ENCODE data around the gene DNLZ.
A peak's percentile ranks its signal among the peaks of the same experiment; 100 is the strongest.
"Not testable (repeated sequence)": the region's sequence is repeated elsewhere in the genome, so short reads cannot be mapped to it uniquely, and the experiment has no call there.

The DNLZ gene

DNA sequence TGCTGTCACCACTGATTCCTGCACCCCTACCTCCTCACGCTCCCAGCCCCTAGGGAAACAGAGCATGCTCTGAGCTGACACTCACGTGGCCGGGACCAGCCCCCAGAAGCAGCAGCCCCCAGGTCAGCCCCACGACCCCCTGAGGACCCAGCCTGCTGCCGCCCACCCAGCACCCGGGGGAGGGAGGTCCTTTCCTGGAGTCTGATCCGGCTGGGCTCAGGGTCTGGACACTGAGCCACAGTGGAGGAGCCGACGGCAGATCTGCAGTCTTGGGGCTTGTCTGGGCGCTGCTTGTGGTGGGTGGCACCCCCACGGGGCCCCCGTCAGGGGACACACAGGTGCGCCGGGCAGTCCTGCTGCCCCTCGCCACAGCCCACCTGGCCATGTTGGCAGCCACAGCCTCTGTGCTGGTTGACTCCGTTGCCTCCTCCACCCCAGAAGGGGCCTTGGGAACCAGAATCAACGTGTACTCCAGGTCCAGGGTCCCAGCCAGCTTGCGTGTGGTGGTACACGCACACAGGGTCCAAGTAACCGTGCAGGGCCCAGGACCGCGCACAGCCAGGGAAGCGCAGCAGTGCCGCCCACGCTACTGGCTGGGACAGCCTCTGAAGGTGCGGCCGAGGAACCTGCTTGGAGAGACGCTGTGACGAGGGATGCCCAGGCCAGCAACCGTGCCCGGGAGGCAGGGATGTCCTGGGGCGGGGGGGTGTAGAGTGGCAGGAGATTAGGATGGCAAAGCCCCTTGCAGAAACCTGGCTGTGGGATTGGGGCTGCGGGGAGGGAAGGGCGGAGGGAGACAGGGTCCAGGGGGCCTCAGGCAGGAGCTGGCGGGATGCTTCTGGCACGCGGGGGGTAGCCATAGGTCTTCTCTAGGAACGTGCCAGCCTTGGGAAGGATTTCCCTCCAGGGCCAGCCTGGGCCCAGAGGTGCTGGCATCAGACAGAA lies 3.5 kb downstream of the DNLZ start:
- no peak for DNase-seq (ENCODE audit: low read depth)

DNA sequence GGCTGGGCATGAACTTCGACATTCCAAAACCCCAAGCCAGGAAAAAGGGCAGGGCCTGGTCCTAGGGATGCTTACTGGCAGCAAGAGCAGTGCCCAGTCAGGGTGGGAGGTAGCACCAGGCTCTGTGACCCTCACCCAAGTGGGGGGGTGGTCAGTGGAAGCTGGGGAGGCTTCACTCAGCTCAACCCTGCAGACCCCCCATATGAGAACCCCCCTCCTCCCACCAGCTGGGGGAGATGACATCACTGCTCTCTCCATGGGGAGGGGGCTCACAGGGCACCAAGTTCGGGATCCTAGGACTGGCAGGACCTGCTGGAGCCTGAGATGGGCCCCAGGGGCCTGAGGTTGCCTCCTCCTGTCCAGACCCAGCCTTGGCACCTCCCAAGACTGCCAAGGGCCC lies 4.7 kb downstream of the DNLZ start:
- no peak for DNase-seq (ENCODE audit: low read depth)

DNA sequence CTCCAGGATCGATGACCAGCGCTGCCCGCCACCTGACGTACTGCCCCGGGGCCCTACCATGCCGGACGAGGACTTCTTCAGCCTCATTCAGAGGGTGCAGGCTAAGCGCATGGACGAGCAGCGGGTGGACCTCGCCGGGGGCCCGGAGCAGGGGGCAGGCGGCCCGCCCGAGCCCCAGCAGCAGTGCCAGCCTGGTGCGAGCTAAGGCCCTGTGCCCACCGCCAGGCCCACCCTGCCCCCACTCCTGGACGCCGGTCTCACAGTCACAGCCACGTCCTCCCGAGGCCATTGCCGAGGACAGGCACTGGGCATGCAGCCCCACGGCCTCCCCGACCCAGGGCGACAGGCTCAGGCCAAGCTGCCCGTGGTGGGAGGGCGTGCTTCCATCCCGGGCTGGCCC lies 5.5 kb downstream of the DNLZ start:
- DNase-seq (ENCODE audit: low read depth): no peak

DNA sequence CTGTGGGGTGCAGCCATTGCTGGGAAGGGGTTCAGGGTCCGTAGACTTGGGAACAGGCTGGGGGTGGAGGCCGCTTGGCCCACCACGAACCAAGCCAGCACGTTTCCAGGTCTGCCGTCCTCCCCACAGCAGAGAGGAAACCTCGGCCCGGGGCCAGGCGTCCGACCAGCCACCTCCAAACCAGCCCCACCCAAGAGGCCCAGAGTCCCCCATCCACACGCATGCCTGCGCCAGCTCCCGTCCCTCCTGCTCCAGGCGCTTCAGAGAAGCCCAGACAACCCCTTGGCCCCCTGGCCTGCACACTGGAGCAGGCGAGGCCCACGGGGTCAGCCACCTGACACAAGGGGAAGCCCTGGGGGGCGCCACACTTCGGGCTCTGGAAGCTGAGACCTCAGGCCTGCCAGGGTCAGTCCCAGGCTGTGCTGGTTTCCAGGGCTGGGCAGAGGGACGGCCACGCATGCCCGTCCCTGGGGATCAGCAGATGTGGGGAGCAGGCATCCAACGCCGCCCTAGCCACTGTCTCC lies 6.3 kb downstream of the DNLZ start:
- no peak for DNase-seq (ENCODE audit: low read depth)

DNA sequence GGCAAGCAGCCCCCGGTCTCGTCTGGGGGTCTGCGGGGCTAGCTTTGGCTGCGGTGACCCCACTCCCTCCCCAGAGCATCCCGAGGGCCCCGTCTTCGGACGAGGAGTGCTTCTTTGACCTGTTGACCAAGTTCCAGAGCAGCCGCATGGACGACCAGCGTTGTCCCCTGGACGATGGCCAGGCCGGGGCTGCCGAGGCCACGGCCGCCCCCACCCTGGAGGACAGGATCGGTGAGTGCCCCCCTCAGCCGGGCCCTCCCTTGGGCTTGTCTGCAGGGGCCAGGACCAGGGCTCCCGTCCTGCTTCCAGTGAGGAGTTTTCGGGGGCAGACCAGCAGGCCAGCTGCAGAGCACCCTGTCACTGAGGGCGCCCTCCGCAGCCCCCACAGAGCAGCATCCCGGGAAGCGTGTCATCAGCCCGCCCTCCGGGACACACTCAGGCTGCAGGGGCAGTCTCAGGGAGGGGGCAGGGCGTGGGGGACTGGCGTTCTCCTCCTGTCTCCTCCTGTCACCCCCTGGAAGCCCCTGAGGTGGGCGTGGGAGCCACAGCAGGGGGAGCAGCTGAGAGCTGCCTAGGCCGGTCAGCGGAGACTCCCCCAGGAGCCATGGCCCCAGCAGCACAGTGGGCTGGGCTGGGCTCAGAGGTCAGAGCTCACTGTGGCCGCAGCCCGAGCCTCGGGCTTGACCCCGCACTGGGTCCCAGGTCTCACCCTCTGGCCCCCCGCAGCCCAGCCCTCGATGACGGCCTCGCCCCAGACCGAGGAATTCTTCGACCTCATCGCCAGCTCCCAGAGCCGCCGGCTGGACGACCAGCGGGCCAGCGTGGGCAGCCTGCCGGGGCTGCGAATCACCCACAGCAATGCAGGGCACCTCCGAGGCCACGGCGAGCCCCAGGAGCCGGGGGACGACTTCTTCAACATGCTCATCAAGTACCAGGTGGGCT lies 7.7 kb downstream of the DNLZ start:
- no peak for DNase-seq (ENCODE audit: low read depth)

DNA sequence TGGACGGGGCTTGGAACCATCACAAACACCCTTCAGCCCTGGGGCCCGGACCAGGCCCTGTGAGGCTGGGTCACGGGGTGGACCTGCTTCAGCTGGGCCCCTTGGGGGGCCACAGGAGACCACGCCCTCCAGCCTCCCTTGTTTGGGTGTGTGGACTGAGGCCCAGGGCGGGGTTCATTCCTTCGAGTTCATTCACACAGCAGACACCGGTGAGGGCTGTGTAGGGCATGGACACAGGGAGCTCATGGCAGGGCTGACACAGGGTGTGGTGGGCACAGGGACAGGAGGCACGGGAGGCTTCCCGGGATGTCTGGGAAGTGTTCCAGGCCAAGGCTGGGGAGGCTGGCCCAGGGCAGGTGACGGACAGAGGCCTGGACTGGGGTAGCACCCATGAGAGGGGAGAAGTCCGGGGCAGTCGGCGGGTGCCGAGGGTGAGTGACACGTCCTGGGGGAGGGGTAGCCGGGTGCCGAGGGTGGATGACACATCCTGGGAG lies 8.9 kb downstream of the DNLZ start:
- DNase-seq (ENCODE audit: low read depth): peak; percentile 77

DNA sequence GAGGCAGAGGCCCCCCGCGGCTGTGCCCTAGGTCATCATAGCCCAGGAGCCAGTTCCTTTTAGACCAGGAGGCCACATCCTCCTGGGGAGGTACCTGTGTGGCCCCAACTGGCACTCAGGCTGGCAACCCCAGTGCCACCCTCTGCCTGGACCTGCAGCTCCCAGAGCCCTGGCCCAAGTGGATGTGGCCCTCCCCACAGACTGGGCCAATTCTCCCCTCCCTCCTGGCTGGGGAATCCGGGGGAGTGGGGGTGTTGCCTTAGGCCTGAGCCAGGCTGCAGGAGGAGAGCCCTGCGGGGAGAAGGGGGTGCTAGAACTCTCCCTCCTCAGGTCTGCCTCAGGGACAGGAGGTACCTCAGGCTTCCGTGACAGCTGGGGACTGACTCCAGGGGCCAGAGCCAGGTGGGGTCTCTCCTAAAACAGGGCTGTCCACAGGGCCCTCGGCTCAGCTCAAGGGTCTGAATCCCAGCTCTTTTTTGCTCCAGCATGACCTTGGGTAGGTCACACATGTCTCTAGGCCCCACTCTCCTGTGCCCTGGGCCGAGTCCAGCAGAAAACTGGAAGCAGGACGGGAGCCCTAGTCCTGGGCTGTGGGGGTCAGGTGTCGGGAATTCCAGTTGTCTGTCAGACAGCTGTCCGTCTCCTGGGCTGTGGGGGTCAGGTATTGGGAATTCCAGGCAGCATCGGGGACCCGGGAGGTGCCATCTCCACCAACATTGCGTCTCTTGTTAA lies 9.6 kb downstream of the DNLZ start:
- DNase-seq (ENCODE audit: low read depth): no peak

DNA sequence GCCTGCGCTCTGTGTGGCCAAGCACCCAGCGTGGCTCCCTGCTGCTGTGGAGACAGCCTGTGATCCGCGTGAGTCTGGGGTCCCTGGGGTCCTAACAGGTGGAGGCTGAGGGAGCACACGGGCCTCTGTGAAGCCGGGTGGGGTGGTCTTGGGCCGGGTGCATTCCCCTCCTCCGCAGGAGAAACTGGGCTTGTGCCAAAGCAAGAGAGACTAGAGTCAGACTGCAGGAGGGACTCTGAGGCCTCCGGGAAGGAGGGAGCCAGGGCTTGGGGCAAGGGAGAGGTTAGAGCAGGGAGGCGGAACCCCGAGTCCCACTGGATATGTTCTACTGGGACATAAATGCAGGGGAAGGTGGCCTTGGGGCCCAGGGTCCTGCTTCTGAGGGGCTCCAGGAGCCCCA lies 10.5 kb downstream of the DNLZ start:
- DNase-seq (ENCODE audit: low read depth): no peak

DNA sequence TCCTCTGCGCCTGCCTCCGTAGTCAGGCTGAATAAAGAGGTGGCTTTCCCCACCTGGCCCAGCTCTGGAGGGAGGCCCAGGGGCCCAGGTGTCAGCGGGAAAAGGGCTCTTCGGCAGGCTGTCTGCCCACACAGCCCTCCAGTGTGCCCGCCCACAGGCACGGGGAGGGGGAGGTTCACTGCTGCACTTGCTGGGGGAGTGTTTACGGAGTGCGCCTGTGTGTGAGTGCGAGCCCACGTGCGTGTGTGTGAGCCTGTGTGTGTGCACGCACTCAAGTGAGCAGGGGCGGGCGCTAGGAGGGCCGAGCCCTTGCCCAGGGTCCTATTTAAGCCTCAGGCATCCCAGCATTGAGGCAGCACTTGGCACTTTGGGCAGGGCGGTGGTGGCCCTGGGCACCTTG lies 10.9 kb downstream of the DNLZ start:
- no peak for DNase-seq (ENCODE audit: low read depth)

DNA sequence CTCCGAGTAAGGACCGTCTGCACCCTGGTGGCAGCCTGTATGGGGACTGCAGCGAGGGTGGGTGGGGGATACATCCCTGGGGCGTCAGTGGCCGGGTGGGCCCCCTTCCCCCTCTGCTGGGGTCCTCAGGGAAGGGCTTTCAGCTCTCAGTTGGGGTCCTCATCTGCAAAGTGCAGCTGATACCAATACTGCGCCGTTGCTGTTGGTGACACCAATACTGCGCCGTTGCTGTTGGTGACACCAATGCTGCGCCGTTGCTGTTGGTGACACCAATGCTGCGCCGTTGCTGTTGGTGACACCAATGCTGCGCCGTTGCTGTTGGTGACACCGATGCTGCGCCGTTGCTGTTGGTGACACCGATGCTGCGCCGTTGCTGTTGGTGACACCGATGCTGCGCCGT lies 11.7 kb downstream of the DNLZ start:
- DNase-seq (ENCODE audit: low read depth): not testable (repeated sequence)

DNA sequence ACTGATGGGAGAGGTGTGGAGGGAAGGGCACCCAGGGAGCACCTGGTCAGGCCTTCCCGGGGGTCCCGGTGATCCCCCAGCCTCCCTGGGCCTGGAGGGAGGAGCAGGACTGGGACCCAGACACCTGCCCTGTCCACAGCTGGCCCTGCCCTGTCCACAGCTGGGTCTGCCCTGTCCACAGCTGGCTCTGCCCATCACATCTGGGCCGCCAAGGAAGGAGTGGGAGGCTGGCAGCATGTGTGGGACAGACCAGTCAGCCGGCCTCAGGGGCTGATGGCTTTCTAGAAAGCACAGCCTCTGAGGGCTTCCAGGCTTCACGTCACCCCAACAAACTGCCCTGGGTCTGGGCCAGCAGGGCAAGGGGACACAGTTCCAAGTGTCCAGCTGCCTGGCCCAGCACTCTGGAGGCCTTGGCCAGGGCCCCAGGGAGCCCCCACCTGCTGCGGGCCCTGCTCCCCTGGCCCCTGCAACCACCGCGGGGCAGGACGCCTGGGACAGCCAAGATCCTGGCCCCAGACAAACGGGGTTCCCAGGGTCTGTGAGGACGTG lies 12.2 kb downstream of the DNLZ start:
- DNase-seq (ENCODE audit: low read depth): no peak

DNA sequence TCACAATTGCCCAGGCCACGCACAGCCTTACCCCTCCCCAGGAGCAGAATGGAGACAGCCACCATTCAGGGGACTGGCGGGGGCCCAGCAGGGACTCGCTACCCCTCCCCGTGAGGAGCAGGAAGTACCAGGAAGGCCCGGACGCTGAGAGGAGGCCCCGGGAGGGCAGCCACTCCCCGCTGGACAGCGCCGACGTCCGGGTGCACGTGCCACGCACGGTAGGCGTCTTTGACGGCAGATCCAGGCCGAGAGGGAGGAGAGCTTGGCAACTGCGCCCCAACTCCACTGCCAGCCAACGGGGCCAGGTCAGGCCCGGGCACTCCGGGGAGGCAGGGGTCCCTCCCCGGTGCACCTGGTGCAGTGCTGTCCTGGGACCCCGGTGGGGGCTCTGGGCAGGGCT lies 14.0 kb downstream of the DNLZ start:
- no peak for DNase-seq (ENCODE audit: low read depth)

DNA sequence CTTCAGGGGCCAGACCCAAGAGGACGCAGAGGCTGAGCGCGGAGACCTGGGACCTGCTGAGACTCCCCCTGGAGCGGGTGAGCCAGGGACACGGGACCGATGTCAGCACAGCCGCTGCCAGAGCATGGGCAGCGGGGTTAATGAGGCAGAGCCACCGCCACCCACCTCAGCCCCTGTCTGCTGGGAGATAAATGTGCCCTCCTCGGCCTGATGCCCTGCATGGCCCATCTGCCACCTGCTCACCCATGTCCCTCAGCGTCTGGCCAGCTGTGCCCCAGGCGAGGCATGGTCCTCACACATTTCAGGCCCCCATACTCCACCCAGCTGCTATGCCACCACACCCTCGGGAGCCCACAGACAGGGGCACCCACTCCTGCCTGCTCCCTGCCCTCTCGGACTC lies 14.9 kb downstream of the DNLZ start:
- DNase-seq (ENCODE audit: low read depth): no peak

DNA sequence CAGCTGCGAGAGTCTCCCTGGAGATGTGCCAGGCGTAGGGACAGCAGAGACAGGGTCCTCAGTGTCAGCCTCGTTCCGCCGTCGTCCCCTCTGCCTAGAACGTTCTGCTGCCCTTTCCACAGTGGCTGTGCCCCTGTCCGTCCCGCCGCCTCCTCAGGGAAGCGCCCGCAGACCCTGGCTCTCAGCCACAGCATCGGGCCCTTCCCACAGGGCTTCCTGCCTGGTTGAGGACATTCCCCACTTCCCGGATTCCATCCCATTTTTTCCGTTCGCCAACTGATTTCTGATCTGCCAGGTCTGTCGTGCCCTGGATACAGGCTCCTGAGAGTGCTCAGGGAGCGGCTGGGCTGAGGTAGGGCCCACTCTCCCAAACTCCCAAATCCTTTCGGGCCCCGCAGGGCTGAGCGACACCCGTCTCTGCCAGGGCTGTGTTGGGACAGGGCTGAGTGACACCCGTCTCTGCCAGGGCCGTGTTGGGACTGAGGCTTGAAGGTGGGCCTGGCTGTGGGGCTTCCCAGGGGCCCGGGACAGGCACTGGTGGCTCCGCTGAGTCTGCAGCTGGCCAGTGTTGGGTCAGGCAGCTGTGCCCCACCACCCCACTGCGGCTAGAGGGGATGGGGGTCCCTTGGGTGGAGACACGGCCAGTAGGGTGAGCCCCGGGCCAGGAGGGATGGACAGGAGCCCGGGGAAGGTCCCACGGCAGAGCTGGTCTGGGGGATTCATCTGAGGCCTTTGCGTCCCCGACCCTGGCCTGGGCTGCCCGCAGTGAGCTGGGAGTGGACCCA lies 15.9 kb downstream of the DNLZ start:
- no peak for DNase-seq (ENCODE audit: low read depth)

DNA sequence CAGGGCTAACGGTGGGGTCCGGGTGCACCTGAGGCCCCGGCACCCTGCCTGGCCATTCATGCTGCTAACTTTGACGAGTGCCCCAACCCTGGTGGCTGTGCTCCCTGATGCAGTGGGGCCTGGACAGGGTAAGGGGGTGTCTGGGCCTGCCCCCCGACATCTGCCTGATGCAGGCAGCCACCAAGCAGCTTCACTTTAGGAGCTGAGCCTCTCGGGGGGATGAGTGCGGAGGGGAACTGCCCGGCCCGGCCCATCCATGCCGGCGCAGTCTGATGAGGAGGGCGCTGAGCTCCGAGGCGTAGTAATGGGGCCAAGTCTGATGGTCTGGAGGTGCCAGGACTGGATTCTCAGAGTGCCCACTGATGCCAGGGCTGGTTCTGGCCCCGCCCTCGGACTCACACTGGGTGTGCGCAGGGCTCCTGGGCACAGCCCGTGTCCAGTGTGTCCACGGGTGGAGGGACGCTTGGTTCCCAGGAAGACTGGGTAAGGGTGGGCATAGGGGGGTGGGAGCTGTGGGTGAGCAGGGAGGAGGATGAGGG lies 16.5 kb downstream of the DNLZ start:
- no peak for DNase-seq (ENCODE audit: low read depth)

DNA sequence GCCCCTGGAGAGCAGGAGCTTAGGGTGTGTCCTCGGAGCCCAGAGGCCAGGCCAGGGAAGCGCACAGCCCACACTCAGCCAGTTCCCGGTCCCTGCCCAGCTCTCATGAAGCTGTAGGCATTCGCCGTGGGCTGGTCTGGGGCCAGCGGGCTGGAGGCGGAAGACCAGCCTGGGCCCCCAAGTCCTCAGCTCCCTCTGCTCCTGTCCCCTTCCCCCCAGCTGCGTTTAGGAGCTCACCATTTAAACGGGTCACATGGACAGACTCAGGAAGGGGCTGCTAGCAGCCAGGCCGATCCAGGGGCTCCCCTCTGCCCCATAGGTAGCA lies 17.4 kb downstream of the DNLZ start:
- no peak for DNase-seq (ENCODE audit: low read depth)

DNA sequence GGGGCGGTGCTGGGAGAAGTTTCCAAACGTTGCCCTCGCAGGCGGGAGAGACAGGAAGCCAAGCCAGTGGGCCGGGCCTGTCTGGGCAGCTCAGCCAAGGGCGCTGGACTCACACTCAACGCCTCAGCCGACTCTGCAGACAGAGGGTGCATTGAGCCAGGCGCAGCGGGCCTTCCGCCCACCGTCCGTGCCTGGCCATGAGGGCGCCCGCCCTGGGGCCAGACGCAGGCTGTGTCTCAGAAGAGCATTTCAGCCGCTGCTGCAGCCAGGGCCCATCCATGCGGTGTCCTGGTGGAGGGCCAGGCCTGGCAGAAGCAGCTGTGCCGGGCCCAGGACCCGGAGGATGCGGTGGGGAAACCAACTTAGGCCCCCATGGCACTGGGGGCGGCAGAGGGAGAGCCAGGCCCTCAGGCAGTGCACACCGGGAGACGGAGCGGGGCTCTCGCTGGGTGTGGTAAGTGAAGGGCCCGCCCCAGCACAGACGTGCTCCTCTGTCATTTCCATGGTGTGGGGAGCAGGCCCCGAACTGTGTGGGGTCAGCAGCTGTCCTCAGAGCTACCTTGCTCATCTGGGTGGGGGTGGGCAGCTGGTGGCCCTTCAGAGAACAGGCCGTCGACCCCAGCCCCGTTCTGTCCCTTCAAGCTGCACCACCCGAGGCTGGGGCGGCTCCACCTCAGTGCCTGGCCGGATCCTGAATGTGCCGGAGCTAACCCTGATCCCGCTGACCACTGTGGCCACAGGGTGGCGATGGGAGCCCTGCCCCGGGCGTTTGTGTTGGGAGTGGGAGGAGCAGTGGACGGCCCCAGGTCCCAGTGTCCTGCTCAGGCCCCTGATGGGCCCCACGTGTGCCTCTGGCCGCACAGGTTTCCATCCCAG lies 18.0 kb downstream of the DNLZ start:
- peak; percentile 69 for DNase-seq (ENCODE audit: low read depth)

DNA sequence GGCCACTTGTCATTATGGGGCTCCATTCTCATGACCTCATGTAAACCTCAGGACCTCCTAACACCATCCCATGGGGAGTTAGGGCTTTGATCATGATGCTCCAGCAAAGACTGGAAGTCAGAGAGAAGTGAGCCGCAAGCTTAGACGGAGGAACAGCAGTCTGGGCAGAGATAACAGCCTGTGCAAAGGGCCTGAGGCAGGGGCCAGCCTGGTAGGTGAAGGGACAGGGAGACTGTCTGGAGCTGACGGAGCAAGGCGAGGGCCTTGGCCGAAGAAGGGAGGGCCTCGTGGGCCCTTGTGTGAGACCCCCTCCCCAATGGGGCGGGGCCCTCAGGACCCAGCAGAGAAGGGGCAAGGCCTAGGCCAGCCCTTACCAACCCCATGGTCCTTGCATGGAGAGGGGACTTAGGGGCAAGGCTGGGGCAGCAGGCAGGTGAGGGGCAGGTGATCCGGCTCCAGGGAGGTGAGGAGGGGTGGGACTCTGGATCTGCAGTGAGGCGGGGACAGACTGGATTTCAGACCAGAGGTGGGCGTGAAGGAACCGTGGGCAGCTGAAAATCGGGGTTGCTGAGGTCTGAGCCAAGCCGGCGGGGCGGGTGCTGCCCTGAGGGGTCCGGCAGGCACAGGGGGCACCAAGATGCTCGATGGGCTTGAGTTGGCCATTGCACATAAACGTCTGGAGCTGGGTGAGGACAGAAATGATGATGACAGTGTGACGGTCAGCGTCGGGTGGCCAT lies 18.8 kb downstream of the DNLZ start:
- no peak for DNase-seq (ENCODE audit: low read depth)

DNA sequence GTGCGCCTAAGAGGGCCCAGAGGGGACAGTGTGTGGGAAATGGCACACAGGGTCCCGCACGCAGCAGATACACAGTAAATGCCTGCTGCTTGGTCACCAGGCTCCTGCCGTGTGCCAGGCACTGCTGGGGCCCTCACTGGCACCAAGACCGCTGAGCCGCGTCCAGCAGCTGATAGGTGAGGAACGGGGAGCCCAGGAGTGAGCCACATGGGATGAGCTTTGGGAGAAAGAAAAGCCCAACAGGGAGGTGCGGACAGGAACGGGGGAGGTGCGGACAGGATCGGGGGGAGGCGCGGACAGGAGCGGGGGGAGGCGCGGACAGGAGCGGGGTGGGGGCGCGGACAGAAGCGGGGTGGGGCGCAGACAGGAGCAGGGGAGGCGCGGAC lies 19.7 kb downstream of the DNLZ start:
- DNase-seq (ENCODE audit: low read depth): no peak

Measured in EH (cell line).